Neural progenitor cell (in vitro differentiated cells): Measurements from ENCODE around the gene EYS.

Experiments
- EZH2 ChIP-seq: fragments of 200-600 bp; sonication (generic); IDR thresholded peaks from 2 replicates; pipeline ENCODE4 v1.6.1; 2017; ENCODE audit warnings: antibody characterized with exemption, mild to moderate bottlenecking, moderate library complexity
- TF ChIP-seq, protein P1 (sequence below): fragments of 200-600 bp; sonication (generic); IDR thresholded peaks from 2 replicates; pipeline ENCODE4 v1.5.1; 2017; ENCODE audit warnings: antibody characterized with exemption, mild to moderate bottlenecking

DNA sequence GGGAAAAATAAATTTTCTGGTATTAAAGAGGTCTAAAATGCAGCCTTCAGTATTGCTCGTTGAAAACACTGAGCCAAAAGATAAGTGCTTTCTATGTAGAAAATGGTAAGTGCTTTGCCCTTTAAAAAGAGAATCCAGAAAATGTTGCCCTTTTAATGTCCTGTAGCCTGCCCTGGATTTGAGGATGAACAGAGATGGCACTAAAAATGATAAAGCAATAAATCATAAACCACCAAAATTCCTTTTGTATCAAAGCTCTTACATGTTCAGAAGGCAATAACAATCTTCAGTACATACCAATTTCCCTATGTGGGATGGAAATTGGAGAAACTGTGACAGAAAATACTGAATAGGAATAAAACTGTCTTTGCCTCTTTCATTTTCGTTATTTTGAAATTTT, 1665.7 kb downstream of the EYS start:
- TF ChIP-seq, protein P1, sequence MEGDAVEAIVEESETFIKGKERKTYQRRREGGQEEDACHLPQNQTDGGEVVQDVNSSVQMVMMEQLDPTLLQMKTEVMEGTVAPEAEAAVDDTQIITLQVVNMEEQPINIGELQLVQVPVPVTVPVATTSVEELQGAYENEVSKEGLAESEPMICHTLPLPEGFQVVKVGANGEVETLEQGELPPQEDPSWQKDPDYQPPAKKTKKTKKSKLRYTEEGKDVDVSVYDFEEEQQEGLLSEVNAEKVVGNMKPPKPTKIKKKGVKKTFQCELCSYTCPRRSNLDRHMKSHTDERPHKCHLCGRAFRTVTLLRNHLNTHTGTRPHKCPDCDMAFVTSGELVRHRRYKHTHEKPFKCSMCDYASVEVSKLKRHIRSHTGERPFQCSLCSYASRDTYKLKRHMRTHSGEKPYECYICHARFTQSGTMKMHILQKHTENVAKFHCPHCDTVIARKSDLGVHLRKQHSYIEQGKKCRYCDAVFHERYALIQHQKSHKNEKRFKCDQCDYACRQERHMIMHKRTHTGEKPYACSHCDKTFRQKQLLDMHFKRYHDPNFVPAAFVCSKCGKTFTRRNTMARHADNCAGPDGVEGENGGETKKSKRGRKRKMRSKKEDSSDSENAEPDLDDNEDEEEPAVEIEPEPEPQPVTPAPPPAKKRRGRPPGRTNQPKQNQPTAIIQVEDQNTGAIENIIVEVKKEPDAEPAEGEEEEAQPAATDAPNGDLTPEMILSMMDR: no peak
- no peak for TF ChIP-seq EZH2
